ENCODE data around the gene C7orf33.
"Not testable (repeated sequence)": the region's sequence is repeated elsewhere in the genome, so short reads cannot be mapped to it uniquely, and the experiment has no call there.

C7orf33 gene

GRCh38 chr7:148590471-148590870, at the start of gene C7orf33:
TSS of gene C7orf33 (plus strand) at chr7:148590766. CDS start at chr7:148590926, 160 bp downstream.
- DNase-seq: peak; percentile 13

- DNase-seq: no peak
Measured at GRCh38 chr7:148541891-148542504, 48.6 kb upstream of the C7orf33 start.

- no peak for DNase-seq
Measured at GRCh38 chr7:148543302-148543701, 47.3 kb upstream of the C7orf33 start.

DNA sequence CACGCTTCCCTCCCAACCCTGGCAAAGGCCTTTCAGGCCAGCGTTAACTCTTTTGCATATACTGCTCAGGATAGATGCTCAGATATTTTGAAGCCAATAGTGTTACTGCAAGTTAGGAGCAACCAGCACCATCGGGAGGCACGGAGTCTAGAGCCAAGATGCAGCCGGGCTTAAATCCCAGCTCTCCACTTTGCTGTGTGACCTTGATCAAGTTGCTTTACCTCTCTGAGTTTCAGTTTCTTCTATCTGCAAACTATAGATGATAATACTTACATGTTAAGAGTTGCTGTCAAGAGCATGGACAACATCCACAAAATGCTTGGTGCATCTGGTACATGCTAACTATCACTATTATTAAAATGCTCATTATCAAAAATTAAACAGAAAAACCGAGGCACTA, 45.4 kb upstream of the C7orf33 start:
- no peak for DNase-seq

DNA sequence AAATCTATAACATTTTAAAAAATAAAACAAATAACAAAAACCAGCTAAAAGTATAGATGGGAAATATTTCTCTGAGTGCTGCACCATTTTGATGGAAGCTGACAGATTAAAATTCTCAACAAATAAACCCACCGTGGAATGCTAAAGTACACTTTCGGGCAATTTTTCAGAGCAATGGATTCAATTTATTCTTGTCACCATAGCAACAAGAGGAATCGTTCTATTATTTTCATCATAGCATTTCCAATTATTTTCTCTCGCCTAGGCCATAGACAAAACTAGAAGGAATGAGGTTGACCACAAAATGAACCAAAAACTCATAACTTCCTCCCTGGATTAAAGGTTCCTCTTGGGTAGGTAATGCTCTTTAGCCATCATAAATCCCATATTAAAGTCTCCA, 44.6 kb upstream of the C7orf33 start:
- DNase-seq: no peak

DNA sequence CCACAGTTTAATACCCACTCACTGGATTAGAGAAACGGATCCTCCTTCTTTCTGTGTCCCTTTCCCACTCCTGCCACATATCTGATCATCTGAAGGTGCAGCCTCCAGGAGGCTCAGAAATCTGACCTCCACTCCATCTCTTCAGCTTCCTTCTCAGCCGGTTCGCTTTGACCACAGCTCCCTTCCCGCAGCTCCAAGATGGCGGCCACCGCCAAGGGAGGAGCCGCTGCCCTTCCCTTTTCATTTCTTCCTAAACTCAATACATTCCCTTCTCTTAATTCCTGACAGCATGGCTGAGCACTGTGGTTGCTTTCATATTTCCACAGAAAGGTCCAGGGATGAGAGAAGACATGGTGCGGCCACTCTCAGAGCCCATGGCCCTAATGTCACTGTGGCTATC, 43.7 kb upstream of the C7orf33 start:
- no peak for DNase-seq

DNA sequence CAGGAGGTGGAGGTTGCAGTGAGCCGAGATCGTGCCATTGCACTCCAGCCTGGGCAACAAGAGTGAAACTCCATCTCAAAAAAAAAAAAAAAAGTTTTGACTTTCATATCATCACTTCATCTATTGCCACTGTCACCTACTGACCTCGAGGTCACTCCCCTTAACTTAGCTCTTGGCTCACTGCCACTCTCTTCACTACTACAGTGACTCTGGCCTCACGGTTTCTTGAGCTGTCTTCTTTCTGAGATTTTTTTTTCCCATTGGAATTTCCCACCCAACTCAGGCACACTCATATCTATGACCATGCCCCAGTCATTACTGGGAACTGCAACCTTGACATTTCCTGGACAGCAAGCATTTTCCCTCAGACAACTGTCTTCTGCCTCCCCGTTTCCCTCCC, 42.6 kb upstream of the C7orf33 start:
- no peak for DNase-seq

DNA sequence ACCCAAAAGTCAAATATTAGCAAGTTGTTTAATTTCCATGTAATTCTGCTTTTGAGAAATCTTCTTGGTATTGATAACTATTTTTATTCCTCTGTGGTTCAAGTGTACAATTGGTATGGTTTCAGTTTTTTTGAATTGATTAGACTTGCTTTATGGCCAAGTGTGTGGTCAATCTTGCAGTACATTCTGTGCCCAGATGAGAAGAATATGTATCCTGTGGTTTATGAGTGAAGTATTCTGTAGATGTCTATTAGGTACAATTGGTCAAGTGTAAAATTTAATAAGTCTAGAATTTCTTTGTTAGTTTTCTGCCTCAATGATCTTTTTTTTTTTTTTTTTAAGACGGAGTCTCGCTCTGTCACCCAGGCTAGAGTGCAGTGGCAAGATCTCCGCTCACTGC, 36.6 kb upstream of the C7orf33 start:
- DNase-seq: no peak

DNA sequence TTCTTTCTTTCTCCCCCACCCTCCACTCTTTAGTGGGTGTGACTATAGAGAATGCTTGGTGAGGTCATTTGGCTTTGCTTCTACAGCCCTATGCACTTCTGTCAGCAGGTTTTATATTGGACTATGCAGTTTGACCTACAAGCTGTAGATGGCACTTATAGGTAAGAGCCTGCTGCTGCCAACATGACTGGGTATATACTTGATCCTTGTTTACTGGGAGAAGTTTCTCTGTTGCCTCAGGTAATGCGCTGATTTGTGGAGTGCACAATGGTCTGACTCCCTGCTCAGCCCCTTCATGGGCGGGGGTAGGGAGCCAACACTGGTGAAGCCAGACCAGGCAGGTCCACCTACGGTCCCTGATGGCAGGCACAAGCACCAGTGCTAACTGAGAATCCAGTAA, 33.7 kb upstream of the C7orf33 start:
- DNase-seq: no peak

DNA sequence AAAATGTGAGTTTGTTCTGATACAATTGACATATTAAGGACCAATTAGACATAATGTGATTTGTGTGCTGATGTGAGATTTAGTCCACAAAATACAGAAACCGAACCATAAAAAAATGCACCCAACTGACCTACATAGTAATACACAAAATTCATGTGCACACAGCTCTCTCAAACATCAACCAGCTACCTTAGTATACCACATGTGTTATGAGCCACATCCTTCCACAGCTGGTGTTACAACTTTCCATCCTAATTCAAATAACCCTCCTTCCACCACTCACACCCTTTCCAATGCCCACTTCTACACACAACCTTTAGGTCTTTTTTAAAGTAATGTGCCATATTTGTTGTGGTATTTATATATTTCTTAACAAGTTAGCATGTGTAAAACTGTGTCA, 31.7 kb upstream of the C7orf33 start:
- no peak for DNase-seq

- DNase-seq: no peak
Measured at GRCh38 chr7:148561099-148561498, 29.5 kb upstream of the C7orf33 start.

DNA sequence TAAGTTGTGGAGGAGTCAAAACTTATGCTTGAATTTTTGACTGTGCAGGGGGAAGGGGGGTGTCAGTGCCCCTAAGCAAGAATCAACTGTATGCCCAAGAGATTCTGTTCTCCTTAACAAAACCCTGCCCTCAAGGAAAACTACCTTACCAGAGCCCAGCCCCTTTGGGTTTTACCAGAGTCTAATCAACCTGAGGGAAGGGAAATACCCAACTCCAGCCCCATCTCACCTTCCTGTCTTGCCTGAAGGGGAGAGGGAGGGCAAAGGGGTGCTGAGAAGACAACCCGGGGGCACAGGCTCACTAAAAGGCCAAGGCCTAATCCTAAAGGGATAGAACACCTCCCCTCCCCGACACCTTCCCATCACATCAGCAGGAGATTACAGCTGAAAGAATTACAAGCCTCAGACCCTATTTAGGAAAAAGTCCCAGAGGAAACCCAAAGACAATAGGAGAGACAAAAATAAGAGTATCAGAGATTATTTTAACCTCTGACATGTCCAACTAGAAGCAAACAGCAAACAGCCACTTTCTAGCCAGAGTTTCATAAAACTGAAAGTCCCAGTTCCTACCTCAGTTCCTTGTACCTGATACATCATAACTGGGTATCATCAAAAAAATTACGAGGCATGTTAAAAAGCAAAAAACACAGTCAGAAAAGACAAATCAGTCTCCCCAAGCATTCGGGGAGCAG, 26.8 kb upstream of the C7orf33 start:
- DNase-seq: no peak

DNA sequence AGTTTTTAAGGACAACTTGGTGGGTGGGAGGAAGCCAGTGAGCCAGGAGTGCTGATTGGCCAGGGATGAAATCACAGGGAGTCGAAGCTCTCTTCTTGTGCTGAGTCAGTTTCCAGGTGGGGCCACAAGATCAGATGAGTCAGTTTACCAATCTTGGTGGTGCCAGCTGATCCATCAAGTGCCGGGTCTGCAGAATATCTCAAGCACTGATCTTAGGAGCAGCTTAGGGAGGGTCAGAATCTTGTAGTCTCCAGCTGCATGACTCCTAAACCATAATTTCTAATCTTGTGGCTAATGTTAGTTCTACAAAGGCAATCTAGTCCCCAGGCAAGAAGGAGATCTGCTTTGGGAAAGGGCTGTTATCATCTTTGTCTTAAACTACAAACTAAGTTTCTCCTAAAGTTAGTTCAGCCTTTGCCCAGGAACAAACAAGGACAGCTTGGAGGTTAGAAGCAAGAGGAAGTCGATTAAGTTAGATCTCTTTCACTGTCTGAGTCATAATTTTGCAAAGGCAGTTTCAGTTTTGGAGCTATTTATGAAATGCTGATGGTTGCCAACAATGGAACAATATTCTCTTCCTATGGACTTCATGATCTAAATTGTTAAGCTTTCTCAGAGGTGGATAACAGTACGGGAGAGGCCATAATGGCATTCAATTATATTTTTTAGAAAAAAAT, 26.2 kb upstream of the C7orf33 start:
- DNase-seq: not testable (repeated sequence)

DNA sequence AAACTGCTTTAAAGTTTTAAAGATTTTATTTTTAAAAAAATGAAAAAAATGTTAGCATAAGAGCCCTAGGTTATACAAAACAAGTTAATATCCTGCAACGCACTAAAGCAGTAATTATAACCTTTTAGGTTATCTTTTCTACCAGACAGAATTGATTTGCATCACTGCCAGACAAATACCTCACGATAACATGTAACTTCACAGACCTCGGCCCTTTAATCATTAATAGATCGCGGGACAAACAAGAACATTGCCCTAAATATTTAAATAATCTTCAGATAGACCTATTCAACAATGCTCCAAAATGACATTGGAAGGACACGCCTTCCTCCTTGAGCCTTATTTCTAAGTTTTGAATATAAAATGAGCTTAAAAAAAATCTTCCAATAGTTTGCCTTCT, 23.8 kb upstream of the C7orf33 start:
- no peak for DNase-seq

DNA sequence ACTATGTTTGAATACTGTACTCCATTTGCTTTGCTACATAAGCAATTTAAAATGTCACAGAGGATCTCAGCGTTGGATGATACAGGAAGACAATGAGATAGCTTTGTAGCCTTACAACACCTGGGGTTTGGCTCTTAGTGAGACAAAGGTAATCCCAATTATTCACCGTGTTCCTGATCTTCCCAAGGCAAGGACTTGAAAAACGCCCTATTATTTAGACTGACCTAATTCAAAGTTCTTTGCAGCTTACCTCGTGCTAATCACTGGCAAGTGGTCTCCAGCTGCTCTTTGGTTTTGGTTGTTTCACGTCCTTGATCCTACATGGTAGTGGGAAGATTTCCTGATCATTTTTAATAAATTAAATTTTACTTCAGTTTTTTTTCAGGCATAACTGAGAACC, 23.0 kb upstream of the C7orf33 start:
- no peak for DNase-seq

DNA sequence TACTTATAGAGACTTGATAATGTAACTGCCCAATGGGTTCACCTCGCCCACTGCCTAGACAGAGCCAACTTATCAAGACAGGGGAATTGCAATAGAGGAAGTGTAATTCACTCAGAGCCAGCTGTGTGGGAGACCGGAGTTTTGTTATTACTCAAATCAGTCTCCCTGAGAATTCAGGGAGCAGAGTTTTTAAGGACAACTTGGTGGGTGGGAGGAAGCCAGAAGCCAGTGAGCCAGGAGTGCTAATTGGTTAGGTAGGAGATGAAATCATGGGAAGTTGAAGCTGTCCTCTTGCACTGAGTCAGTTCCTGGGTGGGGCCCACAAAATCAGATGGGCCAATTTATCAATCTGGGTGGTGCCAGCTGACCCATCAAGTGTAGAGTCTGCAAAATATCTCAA, 20.1 kb upstream of the C7orf33 start:
- no peak for DNase-seq

GRCh38 chr7:148570973-148571372, 19.6 kb upstream of the C7orf33 start:
- not testable (repeated sequence) for DNase-seq

DNA sequence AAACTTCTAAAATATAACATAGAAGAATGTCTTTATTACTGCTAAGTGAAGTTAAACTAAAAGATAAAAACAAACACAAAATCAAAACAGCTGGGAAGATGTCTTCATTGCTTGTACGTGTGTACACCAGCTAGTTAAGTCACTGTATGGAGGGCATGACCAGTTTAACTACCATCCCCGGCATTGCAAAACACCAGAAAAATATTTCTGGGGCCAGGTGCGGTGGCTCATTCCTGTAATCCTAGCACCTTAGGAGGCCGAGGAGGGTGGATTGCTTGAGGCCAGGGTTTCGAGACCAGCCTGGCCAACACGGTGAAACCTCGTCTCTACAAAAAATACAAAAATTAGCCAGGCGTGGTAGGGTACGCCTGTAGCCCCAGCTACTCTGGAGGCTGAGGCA, 19.2 kb upstream of the C7orf33 start:
- DNase-seq: no peak

- DNase-seq: no peak
Measured at GRCh38 chr7:148572067-148572522, 18.5 kb upstream of the C7orf33 start.

- DNase-seq: not testable (repeated sequence)
Measured at GRCh38 chr7:148573581-148573980, 17.0 kb upstream of the C7orf33 start.

- peak; percentile 22 for DNase-seq
Measured at GRCh38 chr7:148575640-148576411, 14.7 kb upstream of the C7orf33 start.

DNA sequence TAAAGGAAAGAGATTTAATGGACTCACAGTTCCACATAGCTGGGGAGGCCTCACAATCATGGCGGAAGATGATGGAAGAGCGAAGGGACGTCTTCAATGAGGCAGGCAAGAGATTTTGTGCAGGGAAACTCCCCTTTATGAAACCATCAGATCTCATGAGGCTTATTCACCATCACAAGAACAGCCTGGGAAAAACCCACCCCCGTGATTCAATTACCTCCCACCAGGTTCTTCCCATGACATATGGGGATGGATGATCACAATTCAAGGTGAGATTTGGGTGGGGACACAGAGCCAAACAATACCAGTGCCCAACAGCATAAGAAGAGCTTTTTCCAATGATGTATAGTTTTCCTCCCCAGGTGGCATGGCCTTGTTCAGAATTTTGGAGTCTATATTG, 11.2 kb upstream of the C7orf33 start:
- DNase-seq: no peak

DNA sequence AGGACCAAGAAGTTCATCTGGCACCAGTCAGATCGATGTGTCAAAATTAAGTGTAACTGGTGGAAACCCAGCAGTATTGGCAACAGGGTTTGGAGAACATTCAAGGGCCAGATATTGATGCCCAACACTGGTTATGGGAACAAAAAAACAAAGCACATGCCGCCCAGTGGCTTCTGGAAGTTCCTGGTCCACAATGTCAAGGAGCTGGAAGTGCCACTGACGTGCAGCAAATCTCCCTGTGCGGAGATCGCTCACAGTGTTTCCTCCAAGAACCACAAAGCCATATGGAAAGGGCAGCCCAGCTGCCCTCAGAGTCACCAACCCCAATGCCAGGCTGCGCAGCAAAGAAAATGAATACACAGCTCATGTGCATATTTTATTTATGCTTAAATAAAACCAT, 10.1 kb upstream of the C7orf33 start:
- no peak for DNase-seq

Data from NCI-H2171 (cell line).